ENCODE measurements around the gene SAMD1.

Gene SAMD1

DNA sequence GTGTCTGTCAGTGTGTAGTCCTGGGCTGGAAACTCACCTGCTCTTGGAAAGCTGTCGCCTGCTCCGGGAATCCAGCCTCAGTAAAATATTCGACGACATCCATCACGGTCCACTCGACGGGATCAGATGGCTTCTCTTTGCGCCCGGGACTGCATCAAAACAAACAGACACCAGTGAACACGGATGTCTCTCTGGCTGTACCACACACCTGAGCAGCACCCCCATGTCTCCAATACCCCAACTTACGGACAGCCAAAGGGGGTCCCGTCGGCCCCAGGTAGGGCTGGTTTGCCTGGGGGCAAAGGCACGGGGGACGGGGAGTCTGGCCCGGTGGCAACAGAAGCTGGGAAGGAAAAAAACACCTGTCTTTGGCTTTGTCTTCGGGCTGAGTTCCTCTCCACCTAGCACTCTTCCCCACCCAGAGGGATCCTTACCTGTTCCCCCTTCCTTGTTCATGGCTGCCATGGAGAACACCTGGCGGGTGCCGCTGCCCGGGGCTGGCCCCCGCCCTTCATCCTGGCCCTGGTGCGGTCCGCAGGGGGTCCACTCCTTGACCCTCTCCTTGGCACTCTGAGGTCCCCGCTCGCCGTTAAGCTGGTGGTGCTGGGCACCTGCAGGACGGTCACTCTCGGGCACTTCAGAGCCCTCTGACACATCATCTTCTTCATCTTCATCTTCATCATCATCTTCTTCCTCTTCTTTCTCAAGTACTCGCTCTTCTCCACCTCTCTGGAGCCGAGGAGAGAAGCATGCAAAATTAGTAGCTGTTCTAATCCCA, 1.7 kb downstream of the SAMD1 start:
- no peak for DNase-seq

DNA sequence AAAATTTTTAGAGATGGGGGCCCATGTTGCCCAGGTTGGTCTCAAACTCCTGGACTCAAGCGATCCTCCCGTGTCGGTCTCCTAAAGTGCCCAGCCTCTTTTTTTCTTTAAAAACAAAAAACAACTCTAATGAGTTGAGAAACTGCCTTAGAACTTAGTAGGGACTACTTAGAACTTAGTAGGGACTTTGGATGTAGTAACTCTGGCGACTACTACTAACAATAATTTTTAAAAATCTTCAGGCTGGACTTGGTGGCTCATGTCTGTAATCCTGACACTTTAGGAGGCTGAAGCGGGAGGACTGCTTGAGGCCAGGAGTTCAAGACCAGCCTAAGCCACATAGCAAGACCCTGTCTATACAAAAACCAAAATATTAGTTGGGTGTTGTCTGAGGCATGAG, 4.5 kb downstream of the SAMD1 start:
- DNase-seq = no peak

DNA sequence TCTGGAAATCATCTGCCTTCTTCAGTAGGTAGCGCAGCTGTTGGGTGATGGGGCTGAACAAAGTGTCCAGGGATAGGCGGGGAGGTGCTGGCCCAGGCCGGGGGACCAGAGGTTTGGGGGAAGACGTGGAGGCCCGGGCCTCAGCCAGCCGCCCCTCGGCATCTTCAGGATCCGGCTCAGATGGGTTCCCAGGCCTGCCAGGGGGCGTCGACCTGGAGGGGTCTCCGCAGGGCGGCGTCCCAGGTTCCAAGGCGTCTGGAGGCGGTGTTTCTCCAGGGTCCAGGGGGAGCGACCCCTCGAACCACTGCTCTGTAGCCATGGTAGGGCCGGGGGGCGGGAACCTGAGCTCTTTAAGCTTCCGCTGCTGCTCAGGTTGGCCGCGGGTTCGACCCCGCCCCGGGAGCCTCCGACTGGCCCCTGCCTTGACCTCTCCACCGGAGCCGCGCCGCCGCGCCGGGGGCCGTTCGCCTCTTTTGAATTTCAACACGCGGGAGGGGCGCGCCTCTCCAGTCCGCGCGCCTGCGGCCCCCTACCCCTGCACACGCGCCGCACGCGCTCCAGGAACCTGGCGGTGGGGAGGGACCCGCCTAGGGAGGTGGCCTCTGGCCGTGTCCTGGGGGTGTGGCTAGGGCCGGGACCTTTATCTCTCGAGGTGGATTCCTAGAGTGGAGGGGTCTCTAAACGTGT, 5.1 kb downstream of the SAMD1 start, which contains the start of gene C19orf67:
C19orf67 (minus strand) TSS at position 475 of the 687 bp plus-strand sequence; CDS start at position 319, 156 bp downstream.
- no peak for DNase-seq

DNA sequence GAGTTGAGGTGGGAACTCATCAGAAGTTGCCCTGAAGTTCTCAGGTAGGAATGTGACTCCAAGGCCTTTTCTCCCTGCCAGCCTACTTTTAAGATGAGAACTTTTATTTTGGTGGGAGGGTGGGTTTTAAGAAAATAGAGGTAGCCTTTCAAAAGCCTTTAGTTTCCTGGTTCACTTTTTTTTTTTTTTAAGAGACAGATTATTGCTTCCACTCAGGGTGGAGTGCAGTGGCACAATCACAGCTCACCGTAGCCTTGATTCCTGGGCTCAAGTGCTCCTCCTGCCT, 7.9 kb downstream of the SAMD1 start:
- no peak for DNase-seq

DNA sequence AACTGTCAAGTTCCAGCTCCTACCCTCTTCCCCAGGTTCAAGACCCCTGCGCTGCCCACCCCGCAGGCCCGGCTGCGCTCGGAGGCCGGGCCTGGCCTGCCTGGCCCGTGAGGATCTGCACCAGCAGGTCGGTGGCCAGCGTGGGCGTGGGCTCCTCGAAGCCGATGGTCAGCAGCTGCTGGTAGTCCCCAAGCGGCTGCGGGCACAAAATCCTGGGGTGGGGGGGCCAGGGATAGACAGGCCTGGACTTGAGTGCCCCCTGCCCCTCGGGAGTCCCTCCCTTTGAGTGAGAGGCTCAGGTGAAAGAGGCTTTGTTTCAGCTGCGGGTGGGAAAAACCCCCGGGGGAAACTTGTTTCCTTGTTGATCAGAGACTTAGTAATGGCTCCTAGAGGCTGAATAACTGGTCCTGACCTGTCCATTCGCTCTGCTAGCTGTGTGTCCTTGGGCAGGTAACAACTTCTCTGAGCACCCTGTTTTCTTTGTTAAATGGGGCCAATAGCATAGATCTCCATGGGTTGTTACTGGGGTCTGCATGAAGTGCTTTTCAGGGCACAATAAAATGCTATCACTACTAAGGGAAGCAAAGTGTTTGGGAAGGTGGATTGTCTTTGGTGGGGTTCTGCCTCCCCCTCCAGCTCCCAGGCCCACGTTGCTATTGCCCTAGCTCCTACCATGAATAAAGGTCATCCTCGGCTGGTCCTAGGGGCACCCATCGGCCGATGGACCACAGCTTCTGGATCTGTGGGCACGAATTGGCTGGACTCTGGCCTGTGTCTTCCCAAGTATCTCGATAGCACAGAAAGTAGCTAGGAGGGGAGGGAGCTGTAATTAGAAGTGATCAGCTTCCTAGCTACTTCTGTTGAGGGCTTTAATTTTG, 8.5 kb downstream of the SAMD1 start:
- DNase-seq = no peak

DNA sequence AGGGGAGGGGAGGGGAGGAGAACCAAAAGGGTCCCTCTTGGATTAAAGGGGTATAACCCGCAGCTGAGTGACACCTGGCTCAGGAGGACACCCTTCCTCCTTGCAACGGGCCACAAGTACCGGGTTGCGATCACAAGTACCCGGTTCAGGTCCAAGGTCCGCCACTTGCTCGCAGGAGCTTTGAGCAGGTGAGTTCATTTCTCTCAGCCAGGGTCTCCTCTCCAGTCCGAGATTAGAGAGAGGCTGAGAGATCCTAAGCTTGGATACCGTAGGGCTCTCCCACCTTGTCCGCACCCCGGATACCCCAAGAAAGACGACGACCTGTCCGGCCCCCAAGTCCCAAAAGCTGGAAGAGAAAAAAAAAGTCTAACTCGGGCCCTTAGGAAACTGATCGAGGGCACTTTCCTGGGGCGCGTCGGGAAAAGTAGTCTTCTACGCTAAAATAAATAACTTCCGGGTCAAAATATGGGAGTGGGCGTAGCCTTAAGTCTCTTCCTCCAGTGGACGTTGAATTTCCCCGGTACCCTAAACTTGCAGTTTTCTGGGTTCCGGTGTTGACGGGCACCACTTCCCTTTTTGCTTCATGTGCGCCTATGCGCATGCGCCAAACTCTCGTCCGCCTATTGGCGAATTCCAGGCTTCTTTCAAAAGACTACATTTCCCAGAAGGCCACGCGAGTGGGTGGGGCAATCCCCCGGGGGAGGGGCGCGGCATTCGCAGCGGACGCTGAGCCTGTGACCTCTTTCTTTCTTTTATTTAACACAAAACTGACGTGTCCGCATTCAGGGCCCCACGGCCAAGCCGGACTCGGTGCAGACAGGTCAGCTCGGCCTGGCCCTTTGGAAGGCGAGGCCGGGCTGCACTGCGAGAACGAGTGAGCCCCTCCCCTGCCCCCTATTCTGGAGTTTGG, 9.4 kb downstream of the SAMD1 start:
- peak; percentile 99 for DNase-seq

DNA sequence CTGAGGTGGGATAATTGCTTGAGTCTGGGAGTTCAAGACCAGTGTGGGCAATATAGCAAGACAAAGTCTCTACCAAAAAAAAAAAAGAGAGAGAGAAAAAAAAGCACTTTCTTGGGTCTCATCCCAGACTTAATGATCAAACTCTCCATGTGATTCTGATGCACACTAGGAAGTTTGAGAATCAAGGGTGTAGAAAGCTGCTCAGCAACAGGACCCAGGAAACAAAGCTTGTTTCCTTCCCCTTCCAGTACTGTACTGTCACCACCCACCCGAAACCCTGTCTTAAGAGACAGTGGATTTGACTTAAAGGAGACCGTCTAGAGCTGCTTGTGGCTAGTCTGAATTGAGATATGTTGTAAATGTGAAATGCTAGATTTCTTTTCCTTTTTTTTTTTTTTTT, 12.1 kb downstream of the SAMD1 start:
- no peak for DNase-seq

DNA sequence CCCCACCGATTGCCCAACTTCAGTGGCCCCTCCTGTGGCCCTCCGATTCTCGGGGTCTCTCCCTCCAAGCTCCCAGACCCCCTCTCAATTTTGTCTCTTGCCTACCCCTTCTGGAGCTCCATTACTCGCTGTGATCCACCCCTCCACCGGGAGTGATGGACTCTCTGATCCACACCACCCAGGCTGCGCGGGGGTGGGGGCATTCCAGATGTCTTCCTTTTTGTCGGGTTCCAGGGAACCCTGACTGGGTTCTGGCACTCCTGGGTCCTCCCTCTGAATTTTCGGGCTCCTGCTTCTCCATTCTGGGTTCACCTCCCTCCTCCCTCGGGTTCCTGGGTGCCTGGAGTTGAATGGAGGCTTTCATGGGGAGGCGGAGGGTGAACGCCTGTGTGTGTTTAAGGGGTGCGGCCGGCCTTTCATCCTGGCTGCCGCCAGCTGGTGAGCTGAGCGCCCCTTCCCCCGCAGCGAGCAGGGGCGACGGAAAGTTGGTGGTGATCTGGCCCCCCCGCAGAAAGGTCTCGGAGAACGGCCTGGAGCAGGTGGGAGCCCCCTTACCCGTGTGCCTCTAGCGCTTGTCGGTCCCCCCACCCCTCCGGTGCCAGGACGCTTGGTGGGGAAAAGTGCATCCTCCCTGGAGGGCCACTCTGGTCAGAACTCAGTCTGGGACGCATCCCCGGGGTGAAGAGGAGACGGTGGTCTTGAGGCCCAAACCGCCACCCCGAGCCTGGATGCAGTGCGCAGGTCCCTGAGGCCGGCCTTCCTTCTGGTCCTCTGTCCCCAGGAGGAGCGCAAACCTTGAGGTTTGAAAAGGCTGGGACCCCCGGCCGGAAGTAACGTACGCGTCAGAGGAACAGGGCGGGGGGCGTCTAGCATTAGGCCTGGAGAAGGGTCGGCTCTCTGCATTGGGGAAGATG, 16.4 kb downstream of the SAMD1 start:
- no peak for DNase-seq

DNA sequence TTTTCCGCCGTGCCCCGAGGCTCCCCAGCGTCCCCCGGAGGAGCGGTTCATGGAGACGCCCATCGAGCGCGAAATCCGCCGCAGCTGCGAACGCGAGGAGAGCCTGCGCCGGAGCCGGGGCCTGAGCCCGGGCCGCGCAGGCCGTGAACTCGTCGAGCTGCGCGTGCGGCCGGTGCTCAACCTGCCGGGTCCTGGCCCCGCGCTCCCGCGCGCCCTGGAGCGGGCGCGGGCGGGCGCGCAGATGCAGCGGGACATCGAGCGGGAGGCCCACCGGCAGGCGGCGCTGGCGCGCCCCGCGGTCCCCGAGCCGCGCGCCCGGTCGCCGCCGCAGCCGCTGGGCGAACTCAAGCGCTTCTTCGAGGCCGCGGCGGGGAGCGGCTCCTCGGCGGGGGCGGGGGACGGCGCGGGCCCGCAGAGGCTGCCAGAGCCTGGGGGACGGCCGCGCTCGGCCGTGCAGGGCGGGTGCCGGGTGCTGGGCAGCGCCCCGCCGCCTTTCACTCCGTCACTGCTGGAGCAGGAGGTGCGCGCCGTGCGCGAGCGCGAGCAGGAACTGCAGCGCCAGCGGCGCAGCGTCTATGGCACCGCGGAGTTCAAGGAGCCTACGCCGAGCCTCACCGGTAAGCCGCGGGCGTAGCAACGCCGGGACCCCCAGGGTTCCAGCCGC, 17.2 kb downstream of the SAMD1 start:
- peak; percentile 89 for DNase-seq

DNA sequence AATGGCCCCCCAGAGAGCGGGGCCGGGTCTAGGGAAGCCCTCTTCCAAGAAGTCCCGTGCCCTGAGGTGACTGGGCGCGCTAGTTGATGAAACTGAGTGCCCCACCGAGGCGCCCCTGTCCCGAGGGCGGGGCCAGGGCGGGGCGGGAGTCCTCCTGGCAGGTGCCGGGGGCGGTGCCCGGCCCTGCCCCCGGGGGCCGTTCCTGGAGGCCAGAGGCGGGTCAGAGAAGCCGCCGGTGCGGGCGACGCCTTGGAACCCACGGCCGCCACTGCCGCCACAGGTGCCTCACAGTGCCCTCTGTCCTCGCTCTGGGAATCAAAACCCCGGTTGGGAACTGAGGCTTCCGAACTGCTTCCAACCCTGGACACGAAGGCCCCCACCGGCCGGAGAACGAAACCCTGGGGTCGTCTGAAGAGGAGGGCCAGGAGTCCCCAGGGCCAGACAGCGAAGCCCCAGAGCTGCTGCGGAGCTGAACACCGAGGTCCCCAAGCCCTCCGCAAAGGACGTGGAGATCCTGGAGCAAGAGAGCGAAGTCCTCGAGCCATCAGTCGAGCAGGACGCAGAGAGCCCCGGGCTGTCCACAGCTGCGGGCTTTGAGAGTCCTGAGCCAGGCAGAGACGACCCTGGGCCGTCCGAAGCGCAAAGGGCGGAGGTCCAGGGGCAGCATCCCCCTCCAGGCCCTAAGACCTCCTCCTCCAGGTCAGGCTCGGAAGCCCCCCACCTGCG, 17.9 kb downstream of the SAMD1 start, which contains the start of gene MISP3:
MISP3 (plus strand) TSS at position 252 of the 726 bp plus-strand sequence. CDS start 524 bp downstream, outside the sequence.
- peak; percentile 56 for DNase-seq

DNA sequence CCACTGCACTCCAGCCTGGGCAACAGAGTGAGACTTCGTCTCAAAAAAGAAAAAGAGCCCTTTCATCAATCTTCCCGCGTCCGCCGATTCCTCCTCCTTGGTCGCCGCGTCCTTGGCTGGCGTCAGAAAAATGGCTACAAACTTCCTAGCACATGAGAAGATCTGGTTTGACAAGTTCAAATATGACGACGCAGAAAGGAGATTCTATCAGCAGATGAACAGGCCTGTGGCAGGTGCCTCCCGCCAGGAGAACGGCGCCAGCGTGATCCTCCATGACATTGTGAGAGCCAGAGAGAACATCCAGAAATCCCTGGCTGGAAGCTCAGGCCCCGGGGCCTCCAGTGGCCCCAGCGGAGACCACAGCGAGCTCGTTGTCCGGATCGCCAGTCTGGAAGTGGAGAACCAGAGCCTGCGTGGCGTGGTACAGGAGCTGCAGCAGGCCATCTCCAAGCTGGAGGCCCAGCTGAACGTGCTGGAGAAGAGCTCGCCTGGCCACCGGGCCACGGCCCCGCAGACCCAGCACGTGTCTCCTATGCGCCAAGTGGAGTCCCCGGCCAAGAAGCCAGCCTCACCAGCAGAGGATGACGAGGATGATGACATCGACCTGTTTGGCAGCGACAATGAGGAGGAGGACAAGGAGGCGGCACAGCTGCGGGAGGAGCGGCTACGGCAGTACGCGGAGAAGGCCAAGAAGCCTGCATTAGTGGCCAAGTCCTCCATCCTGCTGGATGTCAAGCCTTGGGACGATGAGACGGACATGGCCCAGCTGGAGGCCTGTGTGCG, 20.1 kb downstream of the SAMD1 start:
- DNase-seq = no peak

DNA sequence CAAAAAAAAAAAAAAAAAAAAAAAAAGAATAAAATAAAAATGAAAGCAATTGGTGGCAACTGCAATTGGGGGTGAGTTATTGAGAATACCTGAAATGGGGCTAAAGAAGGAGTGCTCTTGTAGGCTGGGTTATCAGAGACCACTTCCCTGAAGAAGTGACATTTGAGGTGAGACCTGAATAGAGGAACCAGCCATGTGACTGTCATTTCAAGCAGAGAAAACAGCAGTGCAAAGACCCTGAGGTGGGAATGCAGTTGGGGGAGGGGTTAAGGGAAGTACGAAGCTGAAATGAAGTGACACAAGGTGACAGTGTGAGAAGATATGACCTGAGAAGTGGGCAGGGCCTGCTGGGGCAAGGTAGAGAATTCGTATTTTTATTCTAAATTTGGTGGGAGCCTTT, 24.4 kb downstream of the SAMD1 start:
- no peak for DNase-seq

DNA sequence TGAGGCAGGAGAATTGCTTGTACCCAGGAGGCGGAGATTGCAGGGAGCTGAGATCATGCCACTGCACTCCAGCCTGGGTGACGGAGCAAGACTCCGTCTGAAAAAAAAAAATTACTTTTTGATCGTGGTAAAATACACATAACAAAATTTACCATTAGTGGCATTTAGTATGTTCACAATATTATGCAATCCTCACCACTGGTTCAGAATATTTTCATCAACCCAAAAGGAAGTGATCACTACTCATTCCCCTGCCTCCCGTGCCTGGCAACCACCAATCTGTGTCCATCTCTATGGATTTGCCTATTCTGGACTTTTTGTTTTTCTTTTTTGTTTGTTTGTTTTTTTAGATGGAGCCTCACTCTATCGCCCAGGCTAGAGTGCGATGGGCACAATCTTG, 27.4 kb downstream of the SAMD1 start:
- DNase-seq = no peak

DNA sequence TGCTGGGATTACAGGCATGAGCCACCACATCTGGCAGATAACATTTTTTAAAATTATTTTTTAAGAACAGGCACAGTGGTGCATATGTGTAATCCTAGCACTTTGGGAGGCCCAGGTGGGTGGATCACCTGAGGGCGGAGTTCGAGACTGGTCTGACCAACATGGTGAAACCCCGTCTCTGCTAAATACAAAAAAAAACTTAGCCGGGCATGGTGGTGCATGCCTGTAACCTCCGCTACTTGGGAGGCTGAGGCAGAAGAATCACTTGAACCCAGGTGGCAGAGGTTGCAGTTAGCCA, 28.0 kb downstream of the SAMD1 start:
- DNase-seq = no peak

DNA sequence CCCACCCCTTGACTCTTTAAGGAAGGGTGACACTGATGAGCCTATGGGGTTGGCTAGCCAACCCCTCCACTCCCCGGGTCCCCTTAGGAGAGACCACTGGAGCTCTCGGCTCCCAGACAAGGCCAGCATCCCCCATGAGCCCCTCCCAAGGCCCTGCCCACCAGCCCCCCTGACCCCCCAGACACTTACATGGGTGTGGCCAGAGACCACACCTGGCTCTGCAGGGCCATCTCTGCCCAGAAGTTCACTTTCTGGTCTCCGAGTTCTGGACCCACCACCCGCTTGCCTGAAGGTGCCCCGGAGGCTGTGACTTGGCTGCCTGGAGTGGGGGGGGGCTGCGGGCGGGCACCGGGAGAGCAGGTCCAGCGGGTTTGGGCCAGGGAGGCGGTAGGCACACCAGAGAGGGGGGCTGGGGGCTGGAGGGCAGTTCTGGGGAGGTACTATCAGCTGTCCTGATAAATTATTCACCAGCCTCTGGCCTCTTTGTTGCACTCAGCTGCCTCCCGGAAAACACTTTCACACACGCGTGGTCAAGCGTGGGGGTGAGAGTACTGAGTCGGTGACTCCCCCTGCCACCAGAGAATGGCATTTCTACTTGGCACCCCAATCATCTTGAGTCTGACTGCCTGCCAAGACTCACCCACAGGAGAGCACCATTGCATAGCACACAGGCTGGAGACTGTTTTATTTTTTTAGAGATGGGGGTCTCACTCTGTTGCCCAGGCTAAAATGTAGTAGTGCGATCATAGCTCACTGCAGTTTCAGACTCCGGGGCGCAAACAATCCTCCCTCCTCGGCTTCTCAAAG, 28.6 kb downstream of the SAMD1 start, which contains the start of gene PALM3:
PALM3 (minus strand) TSS at position 326 of the 807 bp plus-strand sequence; CDS start at position 230, 96 bp downstream.
- DNase-seq = no peak

DNA sequence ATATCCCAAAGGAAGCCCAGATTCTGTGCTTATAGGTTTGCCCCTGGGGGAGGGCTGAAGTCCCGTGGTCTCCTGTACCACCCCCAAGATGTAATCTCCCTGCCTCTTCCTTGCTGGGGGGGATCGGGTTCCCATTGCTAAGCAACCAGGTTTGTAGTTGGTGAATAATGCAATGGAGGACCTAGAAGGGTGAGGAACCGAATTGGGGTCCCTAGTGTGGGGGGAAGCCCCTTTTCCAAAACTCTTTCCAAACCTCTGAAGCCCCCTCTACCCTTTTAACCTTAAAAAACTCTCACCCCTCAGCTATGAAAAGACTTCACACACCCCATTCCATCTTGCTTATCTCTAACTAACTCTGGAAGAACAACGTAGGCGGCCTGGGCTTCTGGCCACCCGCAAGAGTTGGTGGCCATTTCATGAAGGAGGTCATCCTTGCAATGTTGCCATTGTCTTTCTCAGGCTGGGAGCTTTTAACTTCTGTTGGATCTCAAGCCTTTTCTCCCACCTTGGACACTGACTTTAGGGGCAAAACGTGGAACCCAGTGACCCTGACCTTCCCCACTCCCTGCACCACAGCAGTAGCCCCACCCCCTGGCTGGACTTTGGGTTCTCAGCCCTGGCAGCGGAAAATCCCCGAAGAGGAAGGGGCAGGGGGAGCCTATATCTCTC, 29.3 kb downstream of the SAMD1 start:
- DNase-seq = no peak

DNA sequence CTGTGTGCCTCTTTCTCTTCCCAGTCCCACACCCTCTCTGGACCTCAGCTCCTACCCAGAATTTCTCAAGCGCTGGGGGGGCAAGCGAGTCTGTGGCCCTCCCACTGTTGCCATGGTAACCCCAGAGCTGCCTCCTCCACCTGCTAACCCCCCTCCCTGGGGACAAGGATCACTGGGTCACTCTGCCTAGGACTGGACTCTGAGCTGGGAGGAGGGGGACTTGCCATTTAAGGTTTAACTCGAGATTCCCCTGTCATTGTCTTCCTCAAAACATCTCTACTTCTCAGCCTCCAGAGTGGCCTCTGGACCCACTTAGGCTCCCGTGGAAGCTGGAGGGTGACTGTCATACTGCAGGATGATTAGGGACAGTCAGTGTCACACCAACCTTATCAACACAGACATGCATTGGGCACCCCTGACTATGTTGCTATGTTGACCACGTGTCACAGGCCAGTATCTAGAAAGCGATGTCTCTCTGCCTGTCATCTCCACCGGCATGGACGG, 30.8 kb downstream of the SAMD1 start:
- DNase-seq = no peak

DNA sequence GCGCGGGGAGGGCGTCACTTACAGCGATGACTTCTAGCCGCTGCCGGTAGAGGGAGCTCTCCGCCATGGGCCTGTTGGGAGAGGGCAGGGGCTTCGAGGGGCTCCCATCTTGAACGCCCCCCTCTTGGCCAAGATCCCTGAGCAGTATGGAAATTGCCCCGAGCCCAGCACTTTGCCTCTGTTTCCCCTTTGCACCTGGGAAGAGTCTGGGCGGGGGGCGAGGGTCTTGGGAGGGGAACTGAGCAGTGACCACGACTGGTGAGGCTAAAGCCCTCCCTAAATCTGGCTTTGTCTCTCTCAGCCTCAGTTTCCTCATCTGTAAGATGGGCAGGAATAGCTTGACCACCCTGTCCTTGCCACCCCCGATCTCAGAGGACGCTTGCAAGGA, 31.5 kb downstream of the SAMD1 start:
- peak; percentile 67 for DNase-seq
